ENCODE results near the gene CASP8. TPM values are rescaled to one million over a fixed set of nuclear protein-coding genes. Genes with fewer than 3 reads are reported as not detected.
A peak's percentile ranks its signal among the peaks of the same experiment; 100 is the strongest.

CASP8 gene
- total and polyA plus RNA-seq, 2 donors (not counting 1 experiment from before 2014, with no cell fraction given) = 76.7 to 120 TPM

DNA sequence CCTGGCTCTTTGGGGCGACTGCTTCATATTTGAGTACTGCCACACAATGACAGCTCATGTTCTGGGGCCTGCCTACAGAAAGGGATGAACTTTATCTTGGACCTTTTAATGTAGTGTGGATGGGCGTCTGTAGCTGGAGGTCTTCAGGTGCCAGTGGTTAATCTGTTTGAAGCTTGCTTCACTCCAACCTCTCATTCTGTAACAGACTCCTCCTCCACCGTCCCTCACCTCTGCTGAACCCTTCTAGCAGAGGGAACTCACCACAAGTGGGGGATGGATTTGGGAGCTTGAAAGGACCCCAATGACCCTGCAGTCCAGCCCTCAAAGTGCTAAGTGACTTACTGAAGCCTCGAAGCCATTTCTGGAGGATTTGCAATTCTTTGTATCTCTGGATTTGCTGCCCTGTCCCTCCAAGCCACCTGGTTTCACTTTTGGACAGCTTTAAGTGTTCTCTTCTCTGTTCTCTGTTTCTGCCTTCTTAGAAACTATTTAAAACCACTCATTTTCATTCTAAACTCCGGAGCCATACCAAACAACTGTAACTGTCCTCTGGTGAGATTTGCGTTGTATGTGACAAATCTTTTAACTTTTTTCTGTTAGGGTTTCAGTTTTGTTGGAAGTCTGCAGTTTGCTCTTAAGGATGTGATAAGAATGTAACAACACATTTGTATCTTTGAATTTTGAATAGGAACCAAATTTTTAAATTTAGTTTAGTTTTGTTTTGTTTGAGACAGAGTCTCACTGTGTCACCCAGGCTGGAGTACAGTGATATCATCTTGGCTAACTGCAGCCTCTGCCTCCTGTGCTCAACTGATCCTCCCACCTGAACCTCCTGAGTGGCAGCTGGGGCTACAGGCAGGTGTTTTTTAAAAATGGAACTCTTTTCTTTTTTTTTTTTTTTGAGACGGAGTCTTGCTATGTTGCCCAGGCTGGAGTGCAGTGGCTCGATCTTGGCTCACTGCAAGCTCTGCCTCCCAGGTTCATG is 37.0 kb upstream of the CASP8 start:
- no peaks in the 10 kb centered on the region for H3K9me3 ChIP-seq (ENCODE audit: control extremely low read depth in 1 of 3, control insufficient read depth in 2 of 3, insufficient read depth in 1 of 3, low read length in 2 of 3)
- no peak overlapping the region for H2AFZ ChIP-seq (ENCODE audit: insufficient read depth, low read depth, low read length, poor library complexity, severe bottlenecking)
- intact Hi-C loops (cut with micrococcal nuclease) = no loop called here
- no peaks in the 10 kb centered on the region for H3K9me3 Mint-ChIP-seq (ENCODE audit: insufficient read depth)
- no peak overlapping the region for H3K27ac ChIP-seq (ENCODE audit: low read length in 2 of 2)
- H3K27me3 Mint-ChIP-seq = no peaks in the 10 kb centered on the region
- peaks cover 12 to 30% of the 10 kb centered on the region in 2 donors for H3K4me1 ChIP-seq (ENCODE audit: control insufficient read depth in 2 of 2, insufficient read depth in 2 of 2, low read length in 2 of 2)
- peak overlapping the region; percentile 10 for H3K4me3 Mint-ChIP-seq
- DNase-seq (no peak), ATAC-seq (ENCODE audit: low read depth) (no peak)
- peak overlapping the region; percentile 19 for H3K4me2 ChIP-seq (replicated peaks; ENCODE audit: low read depth, low read length, poor library complexity, severe bottlenecking)
- peak overlapping the region; percentile 54 for H3K27ac Mint-ChIP-seq
- no peak overlapping the region for H3K4me3 ChIP-seq (ENCODE audit: control extremely low read depth in 1 of 5, extremely low read depth in 1 of 5, insufficient read depth in 1 of 5, low read depth in 2 of 5, low read length in 4 of 5)
- peak overlapping the region; percentile 19 for H3K9ac ChIP-seq (ENCODE audit: low read length)
- peaks cover 1 to 16% of the 10 kb centered on the region in 2 experiments for H3K36me3 ChIP-seq (replicated peaks in 1 of 2; ENCODE audit: control extremely low read depth in 1 of 2, control insufficient read depth in 1 of 2, extremely low read depth in 1 of 2, insufficient read depth in 2 of 2, low read length in 1 of 2)
- ChIA-PET CTCF (interaction anchor here (1.9 to 6.3 kb wide), 2 partner anchors 9 to 41 kb away, joined by 5 to 54 read pairs; partner anchors contain the start of gene CASP10), POLR2A (no interaction called here)
- 53% methylated on average over 2 of the region's 8 CpGs for WGBS (ENCODE audit: insufficient coverage)
- H4K20me1 ChIP-seq (ENCODE audit: control insufficient read depth, insufficient read depth, low read length, poor library complexity, severe bottlenecking) = no peaks in the 10 kb centered on the region
- TF ChIP-seq, protein P1, sequence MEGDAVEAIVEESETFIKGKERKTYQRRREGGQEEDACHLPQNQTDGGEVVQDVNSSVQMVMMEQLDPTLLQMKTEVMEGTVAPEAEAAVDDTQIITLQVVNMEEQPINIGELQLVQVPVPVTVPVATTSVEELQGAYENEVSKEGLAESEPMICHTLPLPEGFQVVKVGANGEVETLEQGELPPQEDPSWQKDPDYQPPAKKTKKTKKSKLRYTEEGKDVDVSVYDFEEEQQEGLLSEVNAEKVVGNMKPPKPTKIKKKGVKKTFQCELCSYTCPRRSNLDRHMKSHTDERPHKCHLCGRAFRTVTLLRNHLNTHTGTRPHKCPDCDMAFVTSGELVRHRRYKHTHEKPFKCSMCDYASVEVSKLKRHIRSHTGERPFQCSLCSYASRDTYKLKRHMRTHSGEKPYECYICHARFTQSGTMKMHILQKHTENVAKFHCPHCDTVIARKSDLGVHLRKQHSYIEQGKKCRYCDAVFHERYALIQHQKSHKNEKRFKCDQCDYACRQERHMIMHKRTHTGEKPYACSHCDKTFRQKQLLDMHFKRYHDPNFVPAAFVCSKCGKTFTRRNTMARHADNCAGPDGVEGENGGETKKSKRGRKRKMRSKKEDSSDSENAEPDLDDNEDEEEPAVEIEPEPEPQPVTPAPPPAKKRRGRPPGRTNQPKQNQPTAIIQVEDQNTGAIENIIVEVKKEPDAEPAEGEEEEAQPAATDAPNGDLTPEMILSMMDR (IDR thresholded peaks at IDR 0.05) = no peak
- no peak for TF ChIP-seq EZH2 (IDR thresholded peaks at IDR 0.05; ENCODE audit: borderline replicate concordance, insufficient read depth, low read depth, low read length, poor library complexity, severe bottlenecking)
- H3K27me3 ChIP-seq (replicated peaks in 1 of 4; ENCODE audit: control extremely low read depth in 1 of 4, control insufficient read depth in 3 of 4, insufficient read depth in 4 of 4, low read length in 3 of 4) = no peaks in the 10 kb centered on the region
- H3K79me2 ChIP-seq (ENCODE audit: control insufficient read depth, insufficient read depth, low read length) = peaks cover 6% of the 10 kb centered on the region
- peaks cover 37% of the 10 kb centered on the region for H3K4me1 Mint-ChIP-seq

Data from B cell (primary cell).